Fibroblast of peridontal ligament (primary cell): Measurements from ENCODE around the gene EHBP1.
A peak's percentile ranks its signal among the peaks of the same experiment; 100 is the strongest.

ENCODE experiments used
- DNase-seq: peaks from one replicate; pipeline ENCODE4 v3.0.0-alpha.2; 2010; ENCODE audit errors: extremely low read depth

Gene EHBP1

DNA sequence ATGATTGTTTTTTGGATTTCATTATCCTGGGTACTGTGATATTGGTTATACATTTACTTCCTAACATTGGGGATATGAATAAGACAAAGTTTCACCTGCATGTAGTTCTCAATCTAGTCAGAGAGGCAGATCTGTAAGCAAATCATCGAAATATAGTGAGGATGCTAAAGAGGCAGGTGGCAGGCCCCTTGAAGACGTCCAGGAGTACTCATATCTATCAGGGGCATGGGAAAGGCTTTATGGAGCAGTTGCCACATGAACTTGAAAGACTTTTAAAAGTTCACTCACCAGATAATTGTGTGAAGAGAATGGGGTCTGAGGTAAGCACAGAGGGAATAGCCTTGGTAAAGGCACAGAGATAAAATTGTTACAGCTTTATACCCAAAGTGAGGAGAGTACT lies 78.8 kb downstream of the EHBP1 start:
- DNase-seq, result no peak

DNA sequence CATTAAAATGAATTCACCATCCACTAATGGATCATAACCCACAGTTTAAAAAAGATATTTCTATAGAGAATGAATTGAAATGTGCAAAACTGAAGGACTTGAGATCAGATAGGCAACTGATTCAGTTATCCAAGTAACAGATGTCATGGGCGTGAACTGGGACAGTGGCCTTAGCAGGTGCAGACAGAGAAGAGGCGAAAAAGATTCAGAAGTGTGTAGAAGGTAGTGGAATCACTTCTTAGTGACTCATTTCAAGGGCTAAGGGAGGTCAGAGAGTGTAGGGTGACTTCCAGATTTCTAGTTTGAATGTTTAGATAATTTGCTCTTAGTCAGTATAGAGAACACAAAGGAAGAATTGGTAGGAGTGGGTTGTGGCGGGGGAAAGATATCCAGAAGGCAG lies 79.7 kb downstream of the EHBP1 start:
- DNase-seq, result peak; percentile 44

DNA sequence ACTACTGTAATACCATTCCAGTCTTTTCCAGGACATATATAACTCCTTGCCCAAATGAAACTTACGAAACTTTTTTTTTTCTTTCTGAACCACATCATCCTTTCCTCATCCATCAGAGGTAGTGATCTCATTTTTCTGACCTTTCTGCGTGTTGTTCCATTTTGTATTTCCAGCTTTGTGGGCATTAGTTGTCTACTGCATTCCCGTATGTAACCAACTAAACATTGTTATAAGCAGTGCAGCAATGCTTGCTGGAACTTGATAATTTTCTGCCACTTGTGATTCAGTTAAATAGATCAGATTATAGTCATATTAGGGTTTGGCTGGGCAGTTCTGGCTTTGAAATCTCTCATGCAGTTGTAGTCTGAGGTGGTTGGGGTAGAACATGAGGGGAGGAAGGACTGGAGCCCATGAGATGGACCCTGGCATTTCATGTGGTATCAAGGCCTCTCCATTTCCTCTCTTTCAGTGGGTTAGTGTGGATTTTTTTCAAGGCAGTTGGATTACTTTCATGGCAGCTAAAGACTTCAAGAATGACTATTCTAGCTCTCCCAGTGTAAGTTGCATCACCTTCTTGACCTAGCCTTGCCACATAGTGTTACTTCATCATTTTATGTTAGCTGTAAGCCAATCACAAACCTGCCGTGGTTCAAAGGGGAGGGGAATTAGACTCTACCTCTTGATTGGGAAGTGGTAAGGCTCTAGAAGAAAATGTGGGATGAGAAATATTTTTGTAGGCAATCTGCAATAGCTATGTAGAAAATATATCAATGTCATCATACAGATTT lies 80.5 kb downstream of the EHBP1 start:
- peak; percentile 77 for DNase-seq

DNA sequence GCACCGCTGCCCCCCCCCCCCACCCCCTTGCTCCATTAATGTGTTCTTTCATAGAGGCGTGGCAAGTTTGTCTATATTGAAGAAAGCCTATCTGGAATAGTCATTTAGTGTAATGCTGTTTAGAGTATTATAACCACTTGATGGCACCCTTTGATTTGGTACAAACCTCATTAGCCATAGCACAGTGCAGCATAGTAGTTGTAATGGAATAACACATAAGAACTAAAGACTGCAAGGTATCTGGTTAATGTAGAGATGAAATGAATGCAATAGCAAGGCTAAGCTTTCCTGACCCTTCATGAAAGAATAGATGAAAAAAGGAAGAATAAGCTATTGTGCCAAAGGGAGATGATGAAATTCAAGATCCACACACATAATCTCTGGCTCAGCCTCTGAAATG lies 81.9 kb downstream of the EHBP1 start:
- peak; percentile 41 for DNase-seq

DNA sequence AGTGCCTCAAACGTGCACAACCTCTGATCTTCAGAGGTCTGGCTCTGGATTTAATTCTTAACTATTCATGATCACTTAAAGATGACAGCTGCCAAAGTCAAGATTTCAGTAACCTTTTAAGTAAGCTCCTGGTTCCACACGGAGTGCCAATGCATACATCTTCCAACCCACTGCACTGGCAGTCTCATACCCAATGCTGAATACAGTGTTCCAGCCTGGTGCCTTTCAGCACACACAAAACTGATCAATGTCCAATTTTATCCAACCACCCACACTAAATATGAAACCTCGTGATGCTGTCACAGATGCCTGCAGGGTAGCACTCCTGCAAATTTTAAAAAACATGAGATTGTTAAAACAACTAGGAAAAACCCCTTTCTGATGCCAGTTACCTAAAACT lies 84.0 kb downstream of the EHBP1 start:
- DNase-seq, result no peak

DNA sequence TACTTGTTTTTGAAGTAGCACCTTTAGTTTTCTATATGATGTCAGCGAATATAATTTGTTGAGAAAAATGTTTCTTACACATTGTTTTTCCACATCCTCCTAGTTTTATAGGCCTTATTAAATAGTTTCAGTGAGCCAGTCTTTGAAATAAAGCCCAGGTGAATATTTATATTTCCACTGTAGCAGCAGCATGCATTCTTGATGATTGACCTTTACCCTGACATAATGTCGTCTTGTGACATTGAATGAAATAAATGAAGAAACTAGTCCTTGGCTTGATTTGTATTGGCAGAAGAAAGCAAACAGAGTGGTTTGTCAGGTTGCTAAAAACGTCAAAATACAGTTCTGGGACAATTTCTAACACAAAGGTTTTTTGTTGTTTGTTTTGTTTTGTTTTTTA lies 84.4 kb downstream of the EHBP1 start:
- DNase-seq, result no peak

DNA sequence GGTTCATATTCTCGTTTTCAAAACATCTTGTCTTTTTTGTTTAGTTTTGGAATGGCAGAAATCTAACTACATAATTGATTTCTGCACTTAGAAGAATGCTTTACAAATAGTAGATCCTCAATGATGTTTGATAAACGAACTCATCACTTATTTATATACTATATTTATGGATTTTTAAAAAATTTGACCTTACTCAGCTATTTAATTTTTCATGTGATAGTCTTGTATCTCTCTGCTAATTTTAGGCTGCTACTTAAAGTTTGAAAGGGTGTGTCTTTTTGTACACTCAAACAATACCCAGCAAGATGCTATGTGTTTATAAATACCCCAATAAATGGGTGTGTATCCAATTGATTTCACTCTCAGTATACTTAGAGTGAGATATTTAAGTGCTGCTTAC lies 86.9 kb downstream of the EHBP1 start:
- no peak for DNase-seq

DNA sequence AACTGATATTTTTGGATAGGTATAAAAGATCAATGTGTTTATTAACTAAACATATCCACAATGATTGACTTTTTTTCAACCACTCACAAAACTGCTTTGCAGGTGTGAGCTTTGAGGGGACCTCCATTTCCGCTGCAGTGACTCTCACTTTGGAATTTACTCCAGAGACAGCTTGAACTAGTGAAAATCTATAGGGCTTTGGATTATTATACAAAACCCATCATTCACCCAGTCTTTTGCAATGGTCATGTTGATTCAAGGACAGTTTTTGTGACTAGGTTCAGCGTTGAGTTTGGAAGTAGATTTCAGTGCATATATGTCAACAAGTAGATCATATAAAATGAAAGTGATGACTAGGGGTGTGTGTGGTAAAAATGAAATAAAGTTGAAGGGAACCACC lies 87.7 kb downstream of the EHBP1 start:
- DNase-seq, result no peak

DNA sequence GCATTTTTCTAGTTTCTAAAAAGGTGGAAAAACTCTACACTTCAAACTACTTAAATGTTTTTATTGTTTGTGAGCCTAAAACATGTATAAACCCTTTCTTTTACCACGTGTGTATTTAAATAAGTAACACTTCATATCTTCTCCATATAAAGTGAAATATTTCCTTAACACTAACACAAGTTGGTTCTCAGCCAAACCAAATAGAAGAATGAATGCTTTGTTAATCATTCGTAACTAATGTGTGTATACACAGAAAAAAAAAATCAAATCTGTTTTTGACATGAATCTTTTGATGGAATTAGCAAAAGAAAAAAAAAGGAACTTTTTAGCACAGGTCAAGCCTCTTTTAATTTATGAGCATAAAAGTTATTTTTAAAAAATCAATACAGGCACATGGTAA lies 89.3 kb downstream of the EHBP1 start:
- DNase-seq, result peak; percentile 45

DNA sequence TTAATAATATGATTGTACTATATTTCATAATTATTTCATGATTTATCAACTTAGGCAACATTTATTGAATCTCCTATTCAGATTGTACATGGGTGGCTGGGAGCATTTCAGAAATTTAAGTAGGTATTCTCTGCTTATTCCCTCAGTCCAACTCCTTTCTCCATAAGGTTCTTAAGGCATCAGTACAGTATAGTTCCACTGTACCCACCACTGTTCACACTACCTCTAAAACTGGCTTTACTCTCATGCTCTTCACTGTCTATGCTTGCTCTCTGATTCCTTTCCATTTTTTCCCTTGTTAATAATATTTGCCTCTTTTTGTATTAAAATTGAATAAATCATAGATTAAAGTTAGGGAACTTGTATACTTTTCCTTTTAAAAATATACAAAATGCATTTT lies 89.8 kb downstream of the EHBP1 start:
- no peak for DNase-seq

DNA sequence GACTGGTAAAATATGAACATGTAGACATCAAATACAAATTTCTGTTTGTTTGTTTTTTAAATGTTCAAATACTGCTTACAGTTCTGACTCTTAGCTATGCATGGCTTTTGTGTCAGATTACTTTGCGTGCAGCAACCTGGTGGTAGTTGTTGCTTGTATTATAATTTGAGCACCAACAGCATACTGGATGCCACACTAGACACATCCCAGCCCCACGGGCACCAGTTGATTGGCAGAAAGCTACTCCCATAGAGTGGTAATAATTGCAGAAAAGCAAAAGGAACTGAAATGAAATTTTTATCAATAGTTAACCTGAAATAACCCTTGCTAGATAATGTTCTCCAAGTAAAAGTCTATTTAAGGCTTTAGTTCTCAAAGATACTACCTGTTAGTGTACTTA lies 91.6 kb downstream of the EHBP1 start:
- no peak for DNase-seq

DNA sequence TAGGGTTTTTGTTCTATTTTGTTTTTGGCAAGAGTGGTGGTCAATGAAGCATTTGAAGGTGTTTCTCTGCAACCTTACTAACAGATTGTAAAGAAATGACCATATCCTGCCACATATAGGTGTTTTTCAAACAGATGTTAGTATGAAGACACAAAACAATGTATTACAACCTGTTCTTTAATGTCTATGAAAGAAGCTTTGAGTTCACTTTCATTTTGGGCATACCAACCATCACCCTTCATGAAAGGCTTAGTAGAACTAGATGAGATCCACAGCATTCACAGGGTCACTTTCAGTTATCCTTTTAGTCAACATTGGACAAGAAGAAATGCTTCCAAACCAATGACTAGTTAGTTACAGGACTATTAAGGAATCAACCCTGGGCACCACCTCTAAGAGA lies 95.1 kb downstream of the EHBP1 start:
- no peak for DNase-seq

DNA sequence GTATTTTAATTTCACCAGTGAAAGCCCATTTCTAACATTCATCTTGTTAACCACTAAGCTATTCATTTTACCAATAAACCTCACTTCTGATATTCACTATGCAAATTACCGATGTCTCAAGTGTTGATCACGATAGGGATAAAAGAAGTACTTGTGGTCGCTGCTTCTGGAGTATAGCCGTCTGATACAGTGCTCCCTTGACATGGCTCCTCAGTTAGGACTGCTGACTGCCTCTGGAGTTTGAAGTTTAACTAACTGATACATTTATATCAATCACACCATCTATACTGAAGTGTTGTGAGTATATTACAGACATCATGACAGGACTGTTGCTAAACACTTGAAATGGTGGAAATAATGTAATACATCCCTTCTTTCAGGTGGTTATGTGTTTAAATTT lies 95.6 kb downstream of the EHBP1 start:
- DNase-seq, result no peak

DNA sequence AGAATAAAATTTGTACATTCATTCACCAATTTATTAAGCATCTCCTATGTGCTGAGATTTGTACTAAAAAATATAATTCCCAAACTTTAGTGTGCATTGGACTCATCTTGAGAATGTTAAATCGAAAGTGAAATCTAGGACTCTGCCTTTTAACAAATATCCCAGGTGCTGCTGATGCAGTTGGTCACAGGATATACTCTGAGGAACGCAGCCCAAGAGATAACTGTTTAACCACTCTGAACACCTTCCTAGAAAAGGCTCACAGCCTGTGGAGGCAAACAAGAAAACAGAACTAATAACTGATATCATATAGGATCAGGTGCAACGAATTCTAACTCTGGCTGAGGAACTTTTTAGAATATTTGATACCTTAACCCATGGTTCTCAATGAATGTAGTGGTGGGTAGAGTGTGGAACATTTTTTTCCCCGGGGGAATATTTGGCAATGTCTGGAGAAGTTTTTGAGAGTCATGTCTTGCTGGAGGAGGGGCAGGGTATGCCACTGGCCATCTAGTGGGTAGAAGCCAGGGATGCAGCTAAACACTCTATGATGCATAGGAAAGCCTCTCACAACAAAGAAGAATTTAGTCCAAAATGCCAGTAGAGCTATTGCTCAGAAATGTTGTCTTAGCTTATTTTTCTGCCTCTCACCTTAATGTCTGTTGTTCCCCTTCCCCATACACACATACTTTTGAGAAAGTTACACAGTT lies 96.5 kb downstream of the EHBP1 start:
- peak; percentile 31 for DNase-seq

DNA sequence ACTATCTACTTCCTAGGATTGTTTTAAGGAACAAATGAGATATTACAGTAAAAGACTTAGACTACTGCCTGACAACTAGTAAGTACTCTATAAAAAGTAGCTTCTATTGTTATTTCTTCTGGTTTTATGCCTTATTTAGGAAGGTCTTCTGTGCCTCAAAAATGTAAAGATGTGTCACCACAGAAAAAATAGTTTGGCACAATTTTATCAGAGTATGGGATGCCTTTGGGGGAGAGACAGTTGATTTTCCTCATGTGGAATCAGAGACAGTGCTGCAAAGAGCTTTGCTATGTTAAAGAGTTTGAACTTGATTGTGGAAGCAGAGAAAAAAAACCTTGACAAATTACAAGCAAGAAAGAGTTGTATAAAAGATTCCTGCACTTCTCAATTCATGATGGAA lies 98.4 kb downstream of the EHBP1 start:
- no peak for DNase-seq

DNA sequence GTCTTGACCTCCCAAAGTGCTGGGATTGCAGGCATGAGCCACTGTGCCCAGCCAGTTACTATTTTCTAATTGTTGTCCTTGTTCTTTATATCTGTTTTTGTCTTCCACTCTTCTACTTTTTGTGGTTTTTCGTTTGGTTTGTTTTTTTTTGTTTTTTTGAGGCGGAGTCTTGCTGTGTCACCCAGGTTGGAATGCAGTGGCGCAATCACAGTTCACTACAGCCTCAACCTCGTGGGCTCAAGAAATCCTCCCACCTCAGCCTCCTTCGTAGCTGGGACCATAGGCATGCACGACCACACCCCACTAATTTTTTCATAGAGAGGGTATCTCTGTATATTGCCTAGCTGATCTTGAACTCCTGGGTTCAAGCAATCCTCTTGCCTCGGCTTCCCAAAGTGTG lies 100.7 kb downstream of the EHBP1 start:
- no peak for DNase-seq

DNA sequence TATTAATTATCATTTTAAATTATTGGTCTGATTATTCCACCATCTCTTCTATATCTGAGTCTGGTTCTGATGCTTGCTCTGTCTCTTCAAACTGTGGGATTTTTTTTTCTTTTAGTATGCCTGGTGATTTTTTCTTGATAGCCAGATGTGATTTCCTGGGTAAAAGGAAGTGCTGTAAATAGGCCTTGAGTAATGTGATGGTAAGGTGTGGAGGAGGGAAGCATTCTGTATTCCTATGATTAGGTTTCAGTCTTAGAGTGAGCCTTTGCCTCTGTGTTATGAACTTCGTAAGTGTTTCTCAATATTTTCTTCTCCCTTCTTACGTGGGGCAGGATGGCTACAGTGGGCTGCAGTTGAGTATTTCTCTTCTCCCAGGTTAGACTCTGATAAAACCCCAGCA lies 103.0 kb downstream of the EHBP1 start:
- no peak for DNase-seq

DNA sequence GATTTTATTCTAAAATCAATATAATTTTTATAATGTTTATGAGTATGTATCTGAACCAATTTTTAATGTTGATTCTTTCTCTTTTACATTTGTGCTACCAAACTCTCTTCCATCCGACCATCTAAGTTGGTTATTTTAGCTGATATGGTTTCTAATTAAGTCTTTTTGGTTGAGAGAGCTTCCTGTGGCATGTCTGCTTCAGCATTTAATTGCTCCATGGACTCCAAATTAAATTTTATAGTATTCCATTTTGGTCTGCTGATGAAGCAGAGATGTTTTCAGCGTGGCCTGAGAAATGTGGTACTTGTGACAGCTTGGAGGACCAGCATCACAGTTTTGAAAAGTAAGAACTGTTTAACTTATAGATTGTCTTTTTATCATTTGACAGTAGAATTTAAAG lies 105.6 kb downstream of the EHBP1 start:
- no peak for DNase-seq

DNA sequence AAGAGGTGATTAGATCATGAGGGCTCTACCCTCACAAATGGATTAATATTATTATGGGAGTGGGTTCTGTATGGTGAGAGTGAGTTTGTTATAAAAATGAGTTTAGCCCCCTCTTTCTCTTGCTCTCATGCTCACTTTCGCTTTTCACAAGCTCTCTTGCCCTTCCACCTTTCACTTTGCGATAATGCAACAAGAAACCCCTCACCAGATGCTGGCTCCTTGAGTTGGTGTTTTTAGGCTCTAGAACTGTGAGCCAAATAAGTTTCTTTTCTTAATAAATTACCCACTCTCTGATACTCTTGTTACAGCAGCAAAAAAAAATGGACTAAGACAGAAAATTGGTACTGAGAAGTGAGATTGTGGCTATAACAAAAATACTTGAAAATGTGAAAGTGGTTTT lies 106.5 kb downstream of the EHBP1 start:
- DNase-seq, result no peak

DNA sequence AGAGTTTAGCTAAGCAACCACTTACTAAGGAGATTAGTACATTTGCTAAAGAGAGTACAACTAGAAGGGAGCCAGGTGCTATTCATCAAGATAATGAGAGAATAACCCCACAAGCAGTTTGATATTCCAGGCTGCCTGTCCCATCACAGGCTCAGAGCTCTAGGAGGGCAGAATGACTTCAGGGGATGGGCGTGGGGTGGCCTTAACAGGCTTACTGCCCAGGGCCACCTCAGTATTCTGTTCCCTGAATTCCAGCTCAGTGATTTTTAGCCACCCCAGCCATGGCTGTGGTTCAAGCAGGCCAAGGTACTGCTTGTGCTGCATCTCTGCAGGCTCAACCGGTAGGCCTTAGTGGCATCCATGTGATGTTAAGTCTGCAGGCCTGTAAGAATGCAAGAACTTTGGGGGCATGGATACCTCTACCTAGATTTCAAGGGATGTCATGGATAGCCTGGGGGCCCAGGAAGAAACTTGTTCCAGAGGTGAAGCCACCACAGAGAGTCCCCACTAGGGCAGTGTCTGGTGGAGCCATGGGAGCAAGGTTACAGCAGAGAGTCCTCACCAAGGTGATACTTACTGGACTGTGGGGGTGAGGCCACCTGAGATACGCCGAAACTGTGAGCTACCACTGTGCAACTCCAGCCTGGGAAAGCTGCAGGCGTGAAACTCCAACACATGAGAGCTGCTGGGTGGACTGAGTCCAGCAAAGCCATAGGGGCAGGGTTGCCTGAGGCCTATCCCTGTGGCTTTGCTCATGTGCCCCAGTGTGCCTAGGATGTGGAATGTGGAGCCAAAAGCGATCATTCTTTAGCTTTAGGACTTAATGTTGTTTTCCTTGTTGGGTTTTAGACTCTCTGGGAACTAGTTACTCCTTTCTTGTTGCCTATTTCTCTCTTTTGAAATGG lies 107.7 kb downstream of the EHBP1 start:
- no peak for DNase-seq

DNA sequence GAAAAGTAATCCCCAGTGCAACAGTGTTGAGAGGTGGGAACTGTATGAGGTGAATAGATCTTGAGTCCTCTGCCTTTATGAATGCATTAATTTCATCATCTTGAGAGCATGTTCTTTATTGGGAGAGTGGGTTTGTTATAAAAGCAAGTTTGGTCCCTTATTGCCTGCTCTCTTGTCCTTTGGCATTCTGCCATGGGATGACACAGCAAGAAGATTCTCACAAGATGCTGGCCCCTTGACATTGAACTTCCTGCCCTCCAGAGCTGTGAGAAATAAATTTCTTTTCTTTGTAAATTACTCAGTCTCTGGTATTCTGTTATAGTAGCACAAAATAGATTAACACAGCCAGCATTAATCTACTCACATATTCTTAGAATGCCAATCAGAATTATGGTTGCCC lies 108.6 kb downstream of the EHBP1 start:
- peak; percentile 56 for DNase-seq

DNA sequence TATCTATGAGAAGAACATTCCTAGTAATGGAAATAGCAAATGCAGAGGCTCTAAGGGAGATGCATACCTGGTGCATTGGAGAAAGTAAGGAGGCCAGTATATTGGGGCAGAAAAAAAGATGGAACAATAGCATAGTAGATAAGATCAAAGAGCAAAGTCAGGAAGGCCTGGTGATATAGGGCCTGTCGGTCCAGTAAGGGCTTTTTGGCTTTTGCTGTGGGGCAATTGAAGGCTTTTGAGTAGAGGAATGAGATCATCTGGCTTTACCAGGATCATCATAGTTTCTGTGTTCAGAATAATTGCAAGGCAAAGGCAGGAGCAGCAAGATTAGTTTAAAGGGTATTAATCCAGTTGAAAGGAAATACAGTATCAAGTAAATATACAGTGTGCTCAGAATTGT lies 111.8 kb downstream of the EHBP1 start:
- DNase-seq, result no peak
